Measurements from ENCODE around the gene NTN4.
"Not testable (repeated sequence)": the region's sequence is repeated elsewhere in the genome, so short reads cannot be mapped to it uniquely, and the experiment has no call there.

The NTN4 gene

DNA sequence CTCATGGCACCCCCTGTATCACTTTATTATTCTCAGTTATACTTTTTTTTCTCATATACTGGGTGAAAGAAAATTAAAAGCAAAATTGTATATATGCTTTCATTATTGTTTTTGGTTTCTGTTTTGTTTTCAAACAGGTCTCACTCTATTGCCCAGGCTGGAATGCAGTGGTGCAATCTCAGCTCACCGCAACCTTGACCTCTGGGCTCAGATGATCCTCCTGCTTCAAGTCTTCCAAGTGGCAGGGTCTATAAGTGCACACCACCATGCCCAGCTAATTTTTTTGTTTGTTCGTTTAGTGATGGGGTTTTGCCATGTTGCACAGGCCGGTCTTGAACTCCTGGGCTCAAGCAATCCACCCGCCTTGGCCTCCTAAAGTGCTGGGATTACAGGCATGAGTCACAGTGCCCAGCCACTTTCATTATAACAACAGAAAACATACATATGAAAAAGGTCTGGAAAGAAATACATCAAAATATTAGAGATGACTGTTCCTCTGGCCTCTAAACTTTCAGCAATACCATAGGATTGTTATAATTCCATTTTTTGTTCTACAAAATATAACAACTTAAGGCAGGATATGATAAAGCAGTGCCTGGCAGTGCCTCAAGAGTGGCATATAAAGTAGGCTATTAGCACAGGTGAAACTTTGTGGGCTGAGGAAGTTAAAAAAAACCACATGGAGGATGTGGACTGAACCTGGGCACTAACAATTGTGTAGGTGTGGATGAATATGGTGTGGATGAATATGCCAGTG, 5.8 kb upstream of the NTN4 start:
- no peak for DNase-seq

DNA sequence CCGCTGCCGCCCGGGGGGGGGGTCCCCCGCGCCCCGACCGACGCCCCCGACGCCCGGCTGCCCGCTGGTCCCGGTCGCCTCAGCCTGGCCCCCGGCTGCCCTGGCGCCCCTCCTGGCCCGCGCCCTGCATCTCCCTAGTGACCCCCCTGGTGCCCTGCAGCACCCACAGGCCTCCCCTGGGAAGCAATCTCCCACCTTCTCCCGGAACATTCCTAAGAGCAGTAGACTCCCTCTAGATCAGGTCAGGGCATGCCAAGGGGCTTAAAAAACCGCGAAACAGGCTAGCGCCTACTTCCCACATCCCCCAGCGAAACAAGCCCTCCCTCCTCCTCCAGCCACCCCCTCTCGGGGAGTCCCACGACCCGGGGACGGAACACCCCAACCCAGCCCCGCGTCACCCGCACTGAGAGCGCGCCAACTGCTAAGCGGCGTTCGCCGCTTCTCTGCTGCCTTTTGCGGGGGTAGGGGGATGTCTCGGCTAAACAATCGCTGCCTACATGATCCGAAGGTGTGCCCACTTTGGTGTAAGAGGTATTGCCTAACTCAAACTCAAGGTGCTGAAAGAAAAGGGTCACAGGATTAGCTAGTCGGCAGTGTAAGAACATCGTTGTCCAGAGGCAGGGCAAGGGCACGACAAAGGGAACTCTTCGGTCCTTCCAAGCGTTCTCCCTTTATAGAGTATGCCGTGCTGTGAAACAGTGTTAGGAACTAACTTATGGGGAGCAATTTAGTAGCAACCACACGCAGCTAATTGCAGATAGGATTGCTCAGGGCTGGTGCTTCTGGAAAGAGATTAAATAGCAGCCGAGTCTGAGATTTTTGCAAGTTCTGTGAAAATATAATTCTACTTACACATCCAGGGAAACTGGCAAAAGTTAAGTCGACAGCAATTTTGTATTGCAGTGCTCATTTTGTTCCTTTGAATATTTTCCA, 619 bp upstream of the NTN4 start:
- DNase-seq, result peak; percentile 65

DNA sequence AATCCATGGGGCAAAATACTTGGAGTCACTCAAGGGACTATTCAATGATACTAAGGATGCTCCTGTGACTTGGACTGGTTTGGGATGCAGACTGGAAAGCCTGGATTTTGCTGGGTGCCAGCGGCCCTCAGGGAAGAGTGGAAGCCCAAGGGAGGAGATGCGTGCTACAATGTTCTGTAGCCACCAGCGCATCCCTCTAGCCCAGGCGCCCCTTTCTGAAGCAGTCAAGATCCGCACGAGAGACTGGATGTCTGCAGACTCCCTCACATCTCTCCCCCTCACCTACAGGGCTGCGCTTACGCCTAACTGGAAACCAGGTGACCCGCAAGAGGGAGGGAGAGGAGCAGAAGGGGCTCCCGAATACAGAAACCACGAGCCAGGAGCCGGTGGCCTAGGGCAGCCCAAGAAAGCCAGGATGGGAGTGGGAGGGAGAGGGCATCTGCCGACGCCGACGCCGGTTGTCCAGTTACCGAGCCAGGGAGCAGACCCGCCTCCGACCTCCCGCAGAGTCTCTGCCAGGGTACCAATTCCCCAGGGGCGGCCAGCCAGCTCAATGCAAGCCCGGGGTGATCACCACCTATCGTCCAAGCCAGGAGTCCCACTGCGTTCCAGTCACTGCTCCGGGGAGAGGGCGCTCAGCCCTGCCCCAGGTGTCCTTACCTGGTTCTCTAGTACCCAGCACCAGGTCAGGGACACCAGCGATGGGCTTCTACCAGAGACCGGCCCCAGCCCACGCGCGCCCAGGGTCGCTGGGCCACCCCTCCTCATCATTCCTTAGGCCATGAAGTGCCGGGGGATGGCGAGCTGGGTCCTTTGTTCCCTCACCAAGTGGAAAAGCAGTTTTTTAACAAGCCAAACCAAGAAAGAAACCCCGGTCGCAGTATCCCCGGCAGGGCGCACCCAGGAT, 1.2 kb downstream of the NTN4 start:
- peak; percentile 66 for DNase-seq

DNA sequence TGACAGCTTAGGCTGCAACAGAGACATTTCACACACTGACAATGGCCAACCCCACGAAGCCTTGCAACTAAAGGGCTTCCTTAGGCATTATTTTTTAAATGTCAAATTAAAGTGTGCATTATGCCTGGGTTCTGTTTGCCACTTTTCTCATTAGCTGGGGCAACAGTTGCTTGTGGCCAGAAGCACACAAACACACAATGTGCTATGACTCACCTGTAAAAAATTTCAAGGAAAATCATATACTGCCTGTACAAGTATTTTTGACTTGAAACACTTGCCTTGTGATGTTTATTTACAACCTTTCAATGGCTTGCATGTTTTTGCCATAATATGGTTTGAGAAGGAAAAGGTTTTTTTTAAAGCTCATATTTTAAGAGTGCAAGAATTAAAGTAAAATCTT, 1.9 kb downstream of the NTN4 start:
- DNase-seq, result peak; percentile 53

DNA sequence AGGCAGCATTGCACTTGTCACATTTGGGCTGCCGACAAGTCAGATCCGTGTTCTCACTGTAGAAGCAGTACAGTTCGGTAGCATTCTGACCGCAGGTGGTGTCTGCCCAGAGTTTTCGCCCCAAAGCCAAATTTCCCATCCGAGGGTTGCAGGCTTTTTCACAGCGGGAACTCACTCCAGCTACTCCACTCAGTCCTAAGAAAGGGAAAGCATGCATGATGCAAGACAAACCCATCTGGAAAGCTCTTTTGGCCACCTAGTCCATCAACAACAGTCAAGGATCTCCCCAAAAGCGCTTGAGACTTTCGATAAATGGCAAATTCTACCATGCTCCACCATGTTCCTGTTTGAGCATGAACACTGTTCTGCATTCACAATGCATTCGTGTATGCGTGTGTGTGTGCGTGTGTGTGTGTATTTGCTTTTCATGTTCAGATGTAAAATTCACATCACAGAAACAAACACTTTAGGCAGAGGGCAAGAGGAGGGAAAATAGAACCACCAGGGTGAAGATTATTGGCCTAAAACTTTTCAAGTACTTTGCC, 3.2 kb downstream of the NTN4 start:
- DNase-seq, result no peak

DNA sequence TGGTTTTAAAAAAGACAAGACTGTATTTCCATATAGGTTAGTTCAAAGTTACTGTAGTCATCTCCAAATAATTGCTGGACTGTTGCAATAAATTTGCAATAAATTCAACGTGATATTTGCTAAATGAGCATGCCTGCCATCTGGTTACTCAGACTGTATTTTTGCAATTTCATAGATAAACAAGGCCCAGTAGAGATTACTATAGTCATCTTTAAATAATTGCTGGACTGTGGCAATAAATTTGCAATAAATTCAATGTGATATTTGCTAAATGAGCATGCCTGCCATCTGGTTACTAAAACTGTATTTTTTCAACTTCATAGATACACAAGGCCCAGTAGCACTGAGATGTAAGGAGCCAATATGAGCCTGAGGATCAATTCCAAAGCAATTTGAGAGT, 5.6 kb downstream of the NTN4 start:
- DNase-seq, result no peak

DNA sequence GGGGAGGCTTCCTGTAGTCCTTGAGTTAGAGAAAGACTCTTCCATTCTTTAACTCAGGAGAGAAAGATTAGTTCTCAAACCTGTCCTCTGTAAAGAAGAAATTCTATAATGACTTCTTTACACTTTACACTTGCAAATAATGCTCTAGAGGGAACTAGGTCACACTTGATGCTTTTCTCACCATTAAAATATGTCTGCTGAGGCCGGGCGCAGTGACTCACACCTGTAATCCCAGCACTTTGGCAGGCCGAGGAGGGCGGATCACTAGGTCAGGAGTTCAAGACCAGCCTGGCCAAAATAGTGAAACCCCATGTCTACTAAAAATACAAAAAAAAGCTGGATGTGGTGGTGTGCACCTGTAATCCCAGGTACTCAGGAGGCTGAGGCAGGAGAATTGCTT, 6.3 kb downstream of the NTN4 start:
- DNase-seq, result no peak

DNA sequence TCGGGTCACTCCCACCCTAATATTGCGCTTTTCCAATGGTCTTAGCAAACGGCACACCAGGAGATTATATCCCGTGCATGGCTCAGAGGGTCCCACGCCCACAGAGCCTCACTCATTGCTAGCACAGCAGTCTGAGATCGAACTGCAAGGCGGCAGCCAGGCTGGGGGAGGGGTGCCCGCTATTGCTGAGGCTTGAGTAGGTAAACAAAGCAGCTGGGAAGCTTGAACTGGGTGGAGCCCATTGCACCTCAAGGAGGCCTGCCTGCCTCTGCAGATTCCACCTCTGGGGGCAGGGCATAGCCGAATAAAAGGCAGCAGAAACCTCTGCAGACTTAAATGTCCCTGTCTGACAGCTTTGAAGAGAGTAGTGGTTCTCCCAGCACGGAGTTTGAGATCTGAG, 15.1 kb downstream of the NTN4 start:
- DNase-seq, result not testable (repeated sequence)

DNA sequence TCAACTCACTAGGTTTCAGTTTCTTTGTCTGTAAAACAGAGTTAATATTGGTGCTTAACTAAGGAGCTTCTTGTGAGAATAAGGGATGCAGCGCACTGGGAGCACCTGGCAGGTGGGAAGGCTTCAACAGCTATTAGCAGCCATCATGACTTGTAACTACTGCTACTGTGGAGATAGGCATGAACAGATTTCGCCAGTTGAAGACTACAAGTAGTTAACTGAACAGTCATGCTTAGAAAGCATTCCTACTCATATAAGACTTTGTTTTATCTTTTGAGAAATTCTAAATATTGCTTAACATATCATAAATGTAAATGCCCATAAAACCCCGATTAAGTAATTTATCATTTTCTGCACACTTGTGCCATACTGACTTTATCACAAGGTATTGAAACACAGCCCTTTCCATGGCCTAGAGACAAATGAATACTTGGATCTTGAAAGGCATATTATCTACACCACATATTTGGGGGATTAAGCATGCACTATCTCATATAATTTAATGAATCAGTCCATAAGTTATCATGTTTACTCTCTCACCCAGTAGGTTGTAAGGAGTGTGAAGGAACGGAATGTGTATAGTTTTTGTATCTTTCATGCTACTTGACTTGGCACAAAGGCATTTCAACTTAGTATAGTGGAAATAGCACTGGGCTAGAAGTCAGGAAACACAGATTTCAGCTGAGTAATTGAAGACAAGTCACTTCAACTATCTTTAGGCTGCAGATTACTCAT, 16.1 kb downstream of the NTN4 start:
- DNase-seq, result peak; percentile 46

DNA sequence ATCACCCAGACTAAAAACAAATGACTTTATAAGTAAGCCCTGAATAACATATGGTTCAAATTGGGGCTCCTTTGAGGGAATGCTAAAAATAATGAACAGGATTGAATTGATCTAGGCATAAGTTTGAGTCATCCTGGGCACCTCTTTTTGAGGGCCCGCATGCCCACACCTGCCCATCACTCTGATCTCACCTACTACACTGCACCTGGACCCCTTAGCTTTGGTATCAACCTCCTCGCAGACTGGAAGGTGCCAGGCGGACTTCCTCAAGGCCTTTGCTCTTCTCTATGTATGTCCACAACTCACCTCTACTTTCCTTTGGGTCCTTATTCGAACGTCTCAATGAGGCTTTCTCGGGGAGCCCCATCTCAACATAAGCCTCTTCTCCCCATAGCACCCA, 17.2 kb downstream of the NTN4 start:
- no peak for DNase-seq

DNA sequence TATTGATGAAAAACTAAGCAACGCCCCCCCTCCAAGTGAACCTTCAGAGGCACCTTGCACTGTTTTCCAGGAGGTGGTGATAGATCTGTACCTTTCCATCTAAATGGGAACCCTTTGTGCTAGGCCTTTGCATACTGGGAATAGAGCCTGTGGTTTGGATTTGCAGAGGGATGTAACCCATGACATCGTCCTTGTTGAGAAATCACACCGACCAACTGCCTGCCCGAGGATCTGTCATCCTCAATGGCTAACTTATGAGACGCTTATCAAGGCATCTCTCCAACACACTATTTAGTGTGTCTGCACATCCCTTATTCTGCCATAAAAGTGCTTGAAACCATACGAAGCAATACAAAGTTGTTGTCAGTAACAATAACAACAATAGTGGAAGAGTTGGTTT, 22.9 kb downstream of the NTN4 start:
- no peak for DNase-seq

DNA sequence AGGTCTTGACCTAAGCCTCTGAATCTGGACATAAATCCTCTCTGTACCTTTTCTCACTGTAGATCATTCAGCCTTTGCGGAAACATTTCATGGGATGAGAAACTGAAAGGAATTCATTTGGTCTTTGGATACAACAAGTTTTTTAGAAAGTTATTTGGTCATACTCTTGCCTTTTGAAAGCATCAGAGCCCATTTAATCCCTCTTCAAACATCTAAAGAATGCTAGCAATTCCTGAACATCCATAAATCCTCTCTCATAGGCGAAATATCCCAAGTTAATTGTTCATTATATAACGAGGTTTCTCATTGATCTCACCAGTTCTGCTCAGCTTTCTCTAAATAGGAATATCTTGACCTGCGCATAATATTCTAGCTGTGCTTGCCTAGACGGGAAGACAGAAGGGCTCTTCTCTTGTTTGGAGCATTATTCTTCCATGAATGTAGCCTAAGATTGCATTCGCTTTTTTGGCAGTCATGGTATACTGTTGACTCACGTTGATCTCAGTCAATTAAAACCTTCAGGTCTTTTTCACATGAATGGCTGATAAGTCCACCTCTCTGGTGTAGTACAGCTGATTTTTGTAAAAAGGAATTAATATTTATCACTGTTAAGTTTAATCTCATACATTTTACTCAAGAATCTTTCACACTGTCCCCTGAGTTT, 24.1 kb downstream of the NTN4 start:
- peak; percentile 31 for DNase-seq

DNA sequence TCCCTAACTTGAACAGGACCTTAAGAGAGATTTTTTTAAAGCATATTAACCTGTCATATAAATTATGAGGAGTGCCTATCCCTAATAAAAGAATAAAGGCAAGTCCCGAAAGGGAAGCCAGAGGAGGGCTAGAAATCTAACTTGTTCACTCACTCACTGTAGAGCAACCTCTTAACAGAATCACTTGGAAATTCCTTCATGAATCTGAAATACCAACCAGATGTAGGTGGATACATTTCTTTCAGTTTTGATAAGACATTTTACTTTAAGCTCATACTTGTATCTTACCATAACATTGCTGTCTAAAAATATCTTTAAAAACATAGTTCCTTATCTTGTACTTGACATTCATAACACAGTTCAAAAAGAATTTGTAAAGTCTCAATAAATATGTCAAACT, 25.7 kb downstream of the NTN4 start:
- no peak for DNase-seq

DNA sequence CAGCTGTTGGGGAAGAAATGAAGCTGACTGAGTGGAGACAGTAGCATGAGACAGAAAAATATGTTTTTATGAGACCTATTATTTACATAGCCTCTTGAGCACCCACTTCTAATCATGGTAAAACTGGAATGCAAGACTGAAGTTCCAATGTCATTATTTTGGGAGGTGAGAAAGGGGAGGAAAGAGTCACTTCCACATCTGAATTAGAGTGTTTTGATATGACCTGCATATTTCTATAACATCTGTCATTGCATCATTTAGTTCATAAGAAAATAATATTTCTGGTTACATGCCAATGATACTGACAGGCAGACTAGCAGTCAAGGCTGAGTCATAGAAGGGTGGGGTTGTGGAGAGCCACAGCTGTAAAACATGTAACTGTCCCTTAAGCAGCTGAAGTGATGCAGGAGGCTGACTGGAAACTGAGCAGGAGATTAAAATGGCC, 26.7 kb downstream of the NTN4 start:
- DNase-seq, result peak; percentile 94

DNA sequence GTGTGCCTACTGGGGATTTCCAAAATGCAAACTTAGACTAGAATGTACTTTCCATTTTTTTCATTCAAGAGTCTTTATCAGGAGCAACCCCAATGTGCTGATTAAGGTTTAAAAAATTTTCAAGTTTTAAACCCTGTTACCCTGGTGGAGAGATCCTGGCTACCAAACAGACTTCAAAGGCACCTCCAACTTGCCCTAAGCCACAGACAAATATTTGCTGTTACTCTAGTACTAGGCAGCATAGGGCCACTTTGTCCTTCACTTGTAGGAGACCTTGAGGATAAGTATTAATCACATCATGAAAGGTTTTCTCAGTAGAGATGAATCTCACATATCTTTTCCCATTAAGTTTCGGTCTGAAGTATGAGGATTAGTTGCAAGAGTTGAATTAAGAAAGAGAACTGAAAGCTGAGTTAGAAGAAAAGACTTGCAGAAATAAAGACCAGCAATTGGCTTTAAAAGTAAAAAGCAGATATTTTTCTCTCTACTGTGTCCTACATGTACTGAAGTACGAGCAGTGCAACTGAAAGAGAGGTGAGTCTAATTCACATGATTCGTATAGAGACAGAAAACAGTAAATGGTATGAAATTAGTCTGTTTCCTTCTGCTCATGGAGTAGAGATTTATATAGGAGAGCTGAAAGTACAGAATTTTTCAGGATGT, 28.3 kb downstream of the NTN4 start:
- no peak for DNase-seq

DNA sequence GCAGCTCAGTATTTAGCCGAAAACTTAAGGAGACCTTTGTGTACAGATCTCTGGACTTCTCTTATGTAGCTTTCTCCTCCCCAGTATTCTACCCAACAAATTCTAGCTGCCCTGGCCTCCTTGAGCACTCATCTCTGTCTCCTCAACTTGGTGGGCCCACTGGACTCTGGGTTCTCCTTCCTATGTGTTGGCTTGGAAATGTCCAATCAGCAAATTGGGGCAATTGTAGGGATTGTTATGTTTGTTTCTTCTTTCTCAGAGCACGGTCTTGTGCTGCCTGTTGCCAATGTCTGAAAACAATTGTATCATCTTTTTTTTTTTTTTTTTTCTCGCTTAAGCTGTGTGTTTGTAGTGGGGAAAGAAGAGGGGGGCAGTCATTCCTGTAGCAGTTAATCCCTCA, 30.2 kb downstream of the NTN4 start:
- no peak for DNase-seq

DNA sequence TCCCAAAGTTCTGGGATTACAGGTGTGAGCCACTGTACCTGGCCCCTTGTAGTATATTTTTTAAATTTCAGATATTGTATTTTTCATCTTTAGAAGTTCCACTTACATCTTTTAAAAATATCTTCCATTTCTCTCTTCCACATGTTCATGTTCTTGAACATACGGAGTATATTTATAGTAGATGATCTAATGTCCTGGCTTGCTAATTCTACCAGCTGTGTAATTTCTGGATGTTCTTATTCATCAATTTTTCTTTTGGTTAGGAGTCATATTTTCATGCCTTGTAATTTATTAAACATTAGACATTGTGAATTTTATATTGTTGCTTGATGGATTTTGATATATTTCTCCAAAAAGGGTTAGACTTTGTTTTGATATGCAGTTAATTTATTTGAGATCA, 30.8 kb downstream of the NTN4 start:
- DNase-seq, result no peak

DNA sequence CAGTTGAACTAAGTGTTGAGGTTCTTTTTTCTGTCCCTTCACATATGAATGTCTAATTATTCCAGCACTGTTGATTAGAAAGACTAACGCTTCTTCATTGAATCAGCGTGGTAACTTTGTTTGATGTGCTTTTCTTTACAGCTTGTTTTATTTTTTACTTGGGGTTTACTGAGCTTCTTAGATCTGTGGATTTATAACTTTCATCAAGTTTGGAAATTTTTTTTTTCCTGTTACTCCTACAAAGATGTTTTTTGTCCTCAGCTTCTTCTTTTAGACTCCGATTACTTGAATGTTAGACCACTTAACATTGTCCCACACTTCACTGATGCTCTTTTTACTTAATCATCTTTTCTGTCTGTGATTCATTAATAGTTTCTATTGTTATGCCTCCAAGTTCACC, 31.5 kb downstream of the NTN4 start:
- no peak for DNase-seq

DNA sequence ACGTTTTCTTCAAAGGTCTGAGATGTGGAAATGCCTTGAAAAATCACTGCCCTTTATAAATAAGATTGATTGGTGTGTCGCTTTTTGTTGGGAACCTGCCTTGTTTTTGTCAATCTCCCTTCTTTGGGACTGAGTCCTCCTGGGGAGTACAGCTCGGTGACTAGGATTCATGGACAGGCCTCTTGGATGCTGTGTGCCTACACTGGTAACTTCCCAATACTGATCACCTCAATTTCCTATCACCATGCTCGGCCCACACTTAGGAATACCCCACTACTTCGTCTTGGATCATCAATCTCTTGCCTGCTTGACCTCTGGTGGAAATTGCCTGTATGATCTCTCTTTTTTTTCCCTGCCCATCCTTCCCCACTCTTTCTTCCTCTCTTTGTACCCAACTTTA, 34.2 kb downstream of the NTN4 start:
- no peak for DNase-seq

DNA sequence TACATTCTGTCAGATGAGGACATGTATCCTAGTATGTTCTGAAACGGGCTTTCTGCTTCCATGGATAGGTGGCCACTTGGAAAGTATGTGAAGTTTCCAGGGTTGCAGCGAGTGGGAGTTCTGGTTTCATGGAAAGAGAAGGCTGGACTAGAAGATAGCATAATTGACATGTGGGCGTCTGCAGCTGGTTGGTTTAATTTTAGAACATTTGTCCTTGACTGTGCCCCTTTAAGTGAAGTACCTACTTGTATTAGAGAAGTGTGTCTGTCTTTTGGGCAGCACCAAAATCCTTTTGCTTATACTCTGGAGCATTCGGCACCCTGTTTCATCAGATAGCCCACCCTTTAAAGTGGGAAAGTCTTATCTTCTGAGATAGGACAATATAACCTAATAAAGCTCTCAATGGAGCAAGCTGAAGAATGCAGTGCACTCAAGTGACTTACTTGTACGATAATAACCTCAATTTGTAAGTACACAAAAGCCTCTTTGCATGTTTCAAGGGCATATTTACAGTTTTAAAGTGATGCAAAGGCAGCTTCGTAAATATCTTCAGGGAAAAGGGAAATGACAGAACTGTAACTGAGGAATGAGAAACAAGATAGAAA, 35.2 kb downstream of the NTN4 start:
- no peak for DNase-seq
